ENCODE measurements around the gene PITPNM1.

DNA sequence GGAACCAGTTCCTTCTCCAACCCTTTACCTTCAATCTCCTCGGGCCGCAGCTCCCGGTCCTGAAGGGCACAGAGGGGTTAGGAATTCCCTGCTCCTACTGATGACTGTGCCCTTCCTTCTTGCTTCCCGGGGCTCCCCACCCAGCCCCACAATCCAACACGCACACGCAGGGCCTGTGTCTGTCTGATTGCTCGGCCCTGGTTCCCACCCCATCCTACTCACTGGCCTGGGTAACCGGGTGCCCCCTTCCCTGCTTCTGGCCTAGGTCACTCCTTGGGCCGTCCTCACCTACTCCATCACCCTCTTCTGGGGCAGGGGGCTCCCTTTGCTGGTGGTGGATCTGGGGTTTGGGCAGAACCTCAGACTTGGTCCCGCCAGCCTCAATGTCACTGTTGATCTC is 16.8 kb upstream of the PITPNM1 start:
- TF ChIP-seq, protein P1, sequence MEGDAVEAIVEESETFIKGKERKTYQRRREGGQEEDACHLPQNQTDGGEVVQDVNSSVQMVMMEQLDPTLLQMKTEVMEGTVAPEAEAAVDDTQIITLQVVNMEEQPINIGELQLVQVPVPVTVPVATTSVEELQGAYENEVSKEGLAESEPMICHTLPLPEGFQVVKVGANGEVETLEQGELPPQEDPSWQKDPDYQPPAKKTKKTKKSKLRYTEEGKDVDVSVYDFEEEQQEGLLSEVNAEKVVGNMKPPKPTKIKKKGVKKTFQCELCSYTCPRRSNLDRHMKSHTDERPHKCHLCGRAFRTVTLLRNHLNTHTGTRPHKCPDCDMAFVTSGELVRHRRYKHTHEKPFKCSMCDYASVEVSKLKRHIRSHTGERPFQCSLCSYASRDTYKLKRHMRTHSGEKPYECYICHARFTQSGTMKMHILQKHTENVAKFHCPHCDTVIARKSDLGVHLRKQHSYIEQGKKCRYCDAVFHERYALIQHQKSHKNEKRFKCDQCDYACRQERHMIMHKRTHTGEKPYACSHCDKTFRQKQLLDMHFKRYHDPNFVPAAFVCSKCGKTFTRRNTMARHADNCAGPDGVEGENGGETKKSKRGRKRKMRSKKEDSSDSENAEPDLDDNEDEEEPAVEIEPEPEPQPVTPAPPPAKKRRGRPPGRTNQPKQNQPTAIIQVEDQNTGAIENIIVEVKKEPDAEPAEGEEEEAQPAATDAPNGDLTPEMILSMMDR (IDR thresholded peaks at IDR 0.05; ENCODE audit: insufficient read depth, low read length, poor library complexity, severe bottlenecking): no peak
- no peak for TF ChIP-seq EZH2phosphoT487 (conservative IDR thresholded peaks at IDR 0.05; ENCODE audit: low read length)

Measured in SU-DHL-6 (cell line).